Muscle of leg (tissue), 9 donors: Measurements from ENCODE around the gene ZMYND11. TPM values are rescaled to one million over a fixed set of nuclear protein-coding genes. Genes with fewer than 3 reads are reported as not detected.

ENCODE experiments used
- polyA plus RNA-seq, 8 donors: library from polyadenylated mRNA; unstranded; fragments of 120-200 nt; gene quantifications; one replicate each; pipeline versions ENCODE4 v1.2.1 to v1.2.3, GENCODE V29; 2013; ENCODE audit warnings: inconsistent platforms in 1 of 8, low replicate concordance in 1 of 8; ENCODE audit not compliant: insufficient read length in 8 of 8, insufficient read depth in 1 of 8
- total RNA-seq: library from RNA; stranded (reverse); fragments of 120-200 nt; gene quantifications from one replicate; pipeline ENCODE4 v1.2.4, GENCODE V29; 2013

ZMYND11 gene
- total and polyA plus RNA-seq, 9 donors: 45.5 to 67.4 (median 57.1) TPM

Other genes with a start within 250 kb of the ZMYND11 start
- 0.09 TPM for gene TUBB8, start 86.2 kb upstream of the ZMYND11 start, total RNA-seq
- under 1 TPM in 4 of 8 donors, not detected in 4; 0.10 to 0.87 (median 0.29) TPM for gene TUBB8, start 86.2 kb upstream of the ZMYND11 start, polyA plus RNA-seq